Sigmoid colon (tissue), 7 donors: Measurements from ENCODE around the gene ESR2. TPM values are rescaled to one million over a fixed set of nuclear protein-coding genes. Genes with fewer than 3 reads are reported as not detected.

Source experiments
- DNase-seq: peaks from one replicate; pipeline ENCODE4 v3.0.0-alpha.2; 2019
- H3K27ac ChIP-seq, 4 donors: fragments of 200-600 bp; sonication (generic); one replicate each; pipeline ENCODE4 v1.5.1; 2016 to 2019; ENCODE audit warnings: mild to moderate bottlenecking in 1 of 4
- H3K27me3 ChIP-seq, 3 donors: fragments of 200-600 bp; sonication (generic); one replicate each; pipeline ENCODE4 v1.5.1; 2019; ENCODE audit warnings: mild to moderate bottlenecking in 1 of 3
- H3K36me3 ChIP-seq, 4 donors: fragments of 200-600 bp; sonication (generic); one replicate each; pipeline ENCODE4 v1.5.1; 2016 to 2019
- H3K4me1 ChIP-seq, 4 donors: fragments of 200-600 bp; sonication (generic); one replicate each; pipeline ENCODE4 v1.5.1; 2017 to 2019
- H3K4me3 ChIP-seq, 4 donors: fragments of 200-600 bp; sonication (generic); one replicate each; pipeline ENCODE4 v1.5.1; 2017 to 2019; ENCODE audit warnings: mild to moderate bottlenecking in 2 of 4, moderate library complexity in 1 of 4
- H3K9me3 ChIP-seq, 4 donors: fragments of 200-600 bp in 3 of 4; sonication (generic) in 3 of 4; one replicate each; pipeline versions ENCODE4 v1.5.1 to v1.6.1; 2013 to 2019
- CTCF ChIP-seq, 4 experiments: fragments of 450-650 bp in 3 of 4; fragments of 200-600 bp in 1 of 4; IDR thresholded peaks; one replicate each; pipeline ENCODE4 v1.5.1; 2016 to 2019; ENCODE audit warnings: antibody characterized with exemption in 4 of 4, mild to moderate bottlenecking in 3 of 4, moderate library complexity in 2 of 4
- EP300 ChIP-seq, 4 donors: sonication (generic); formaldehyde crosslinking; IDR thresholded peaks; one replicate each; pipeline ENCODE4 v1.6.1; 2017; ENCODE audit warnings: antibody characterized with exemption in 4 of 4
- POLR2A ChIP-seq, 2 donors: fragments of 450-650 bp; IDR thresholded peaks; one replicate each; pipeline ENCODE4 v1.6.1; 2016; ENCODE audit warnings: antibody characterized with exemption in 2 of 2, mild to moderate bottlenecking in 2 of 2, moderate library complexity in 2 of 2
- POLR2AphosphoS5 ChIP-seq, 4 donors: sonication (generic); formaldehyde crosslinking; IDR thresholded peaks; one replicate each; pipeline ENCODE4 v1.6.1; 2017; ENCODE audit warnings: antibody characterized with exemption in 4 of 4
- WGBS, 2 donors: extraction: QIAGEN DNeasy Blood & Tissue Kit; methylation state at CpG; one replicate each; pipeline ENCODE4 v1.1.7; 2013; 5-methylcytosine and 5-hydroxymethylcytosine counted together
- intact Hi-C: fragments of 100-400 bp; cut with DNase I; formaldehyde crosslinking; loops from one replicate; pipeline ENCODE4 v1.15.1; 2023
- polyA plus RNA-seq, 3 donors: library from polyadenylated mRNA; stranded (reverse); fragments of 200-250 nt; gene quantifications; one replicate each; pipeline ENCODE4 v1.2.3, GENCODE V29; 2013
- total RNA-seq, 4 donors: library from RNA; depleted of rRNA; stranded (reverse); fragments of >200 nt; gene quantifications; one replicate each; pipeline ENCODE4 v1.1.0, GENCODE V29; 2016
- donor health status: healthy with polysubstance abuse.
- donor health status: Bipolar disorder and iron deficiency.
- donor health status: healthy.

The ESR2 gene
- total and polyA plus RNA-seq, 7 donors: 0.16 to 1.8 (median 0.41) TPM; not detected in 3

GRCh38 chr14:64233531-64234190 is 60.5 kb downstream of the ESR2 start:
- 86 to 93% methylated on average over 4 of the region's 4 CpGs for WGBS, 2 donors
- H3K4me3 ChIP-seq: no peak overlapping the region
- no peak for DNase-seq
- H3K27ac ChIP-seq: no peak overlapping the region
- H3K9me3 ChIP-seq: no peaks in the 10 kb centered on the region
- no peaks in the 10 kb centered on the region for H3K27me3 ChIP-seq
- no peak for TF ChIP-seq EP300 (IDR thresholded peaks at IDR 0.05)
- TF ChIP-seq CTCF (IDR thresholded peaks at IDR 0.05): no peak
- TF ChIP-seq POLR2A (IDR thresholded peaks at IDR 0.05): no peak
- no peak for TF ChIP-seq POLR2AphosphoS5 (IDR thresholded peaks at IDR 0.05)
- intact Hi-C loops: no loop called here
- peaks cover 0 to 7% (median 0%) of the 10 kb centered on the region in 4 donors for H3K36me3 ChIP-seq
- no peaks in the 10 kb centered on the region for H3K4me1 ChIP-seq

- Histone ChIP-seq H3K4me3 (no peak overlapping the region), H3K36me3 (peaks cover 0 to 13% (median 0%) of the 10 kb centered on the region in 4 donors), H3K9me3 (no peaks in the 10 kb centered on the region), H3K4me1 (no peaks in the 10 kb centered on the region), H3K27ac (no peak overlapping the region), H3K27me3 (no peaks in the 10 kb centered on the region)
- intact Hi-C loops: no loop called here
- 92 to 96% methylated on average over 9 of the region's 9 CpGs for WGBS, 2 donors
- DNase-seq: no peak
- no peak for TF ChIP-seq POLR2A (IDR thresholded peaks at IDR 0.05)
- TF ChIP-seq EP300 (IDR thresholded peaks at IDR 0.05): no peak
- no peak for TF ChIP-seq POLR2AphosphoS5 (IDR thresholded peaks at IDR 0.05)
- no peak for TF ChIP-seq CTCF (IDR thresholded peaks at IDR 0.05)
Measured at GRCh38 chr14:64232944-64233343, 61.2 kb downstream of the ESR2 start.

GRCh38 chr14:64232095-64232838 is 61.9 kb downstream of the ESR2 start:
- Histone ChIP-seq H3K36me3 (peaks cover 0 to 20% (median 0%) of the 10 kb centered on the region in 4 donors), H3K27ac (no peak overlapping the region)
- intact Hi-C loops: no loop called here

GRCh38 chr14:64229489-64229888 is 64.7 kb downstream of the ESR2 start:
- intact Hi-C loops: no loop called here
- Histone ChIP-seq H3K4me1 (no peaks in the 10 kb centered on the region), H3K9me3 (no peaks in the 10 kb centered on the region), H3K4me3 (no peak overlapping the region), H3K36me3 (peaks cover 0 to 41% (median 6%) of the 10 kb centered on the region in 4 donors), H3K27me3 (no peaks in the 10 kb centered on the region), H3K27ac (no peak overlapping the region)
- TF ChIP-seq POLR2A (IDR thresholded peaks at IDR 0.05) (no peak), CTCF (IDR thresholded peaks at IDR 0.05) (no peak), EP300 (IDR thresholded peaks at IDR 0.05) (no peak), POLR2AphosphoS5 (IDR thresholded peaks at IDR 0.05) (no peak)
- 83 to 93% methylated on average over 3 of the region's 3 CpGs for WGBS, 2 donors
- no peak for DNase-seq

More at GRCh38 chr14:64232095-64232838, 61.9 kb downstream of the ESR2 start:
- no peak for DNase-seq
- no peak for TF ChIP-seq EP300 (IDR thresholded peaks at IDR 0.05)
- TF ChIP-seq POLR2A (IDR thresholded peaks at IDR 0.05): no peak
- TF ChIP-seq POLR2AphosphoS5 (IDR thresholded peaks at IDR 0.05): no peak
- no peak for TF ChIP-seq CTCF (IDR thresholded peaks at IDR 0.05)
- H3K4me3 ChIP-seq: no peak overlapping the region
- no peaks in the 10 kb centered on the region for H3K4me1 ChIP-seq
- H3K9me3 ChIP-seq: no peaks in the 10 kb centered on the region
- H3K27me3 ChIP-seq: no peaks in the 10 kb centered on the region
- WGBS, 2 donors: 75 to 79% methylated on average over 9 of the region's 9 CpGs
